HG02798 (cell line): Measurements from ENCODE around the gene AGFG2.
A peak's percentile ranks its signal among the peaks of the same experiment; 100 is the strongest.

ENCODE experiments used
- ATAC-seq: cut with Tn5 transposase; IDR thresholded peaks from one replicate; pipeline ENCODE4 v1.9.1; 2021; ENCODE audit warnings: mild to moderate bottlenecking; ENCODE audit not compliant: unreplicated experiment, poor library complexity

Gene AGFG2

DNA sequence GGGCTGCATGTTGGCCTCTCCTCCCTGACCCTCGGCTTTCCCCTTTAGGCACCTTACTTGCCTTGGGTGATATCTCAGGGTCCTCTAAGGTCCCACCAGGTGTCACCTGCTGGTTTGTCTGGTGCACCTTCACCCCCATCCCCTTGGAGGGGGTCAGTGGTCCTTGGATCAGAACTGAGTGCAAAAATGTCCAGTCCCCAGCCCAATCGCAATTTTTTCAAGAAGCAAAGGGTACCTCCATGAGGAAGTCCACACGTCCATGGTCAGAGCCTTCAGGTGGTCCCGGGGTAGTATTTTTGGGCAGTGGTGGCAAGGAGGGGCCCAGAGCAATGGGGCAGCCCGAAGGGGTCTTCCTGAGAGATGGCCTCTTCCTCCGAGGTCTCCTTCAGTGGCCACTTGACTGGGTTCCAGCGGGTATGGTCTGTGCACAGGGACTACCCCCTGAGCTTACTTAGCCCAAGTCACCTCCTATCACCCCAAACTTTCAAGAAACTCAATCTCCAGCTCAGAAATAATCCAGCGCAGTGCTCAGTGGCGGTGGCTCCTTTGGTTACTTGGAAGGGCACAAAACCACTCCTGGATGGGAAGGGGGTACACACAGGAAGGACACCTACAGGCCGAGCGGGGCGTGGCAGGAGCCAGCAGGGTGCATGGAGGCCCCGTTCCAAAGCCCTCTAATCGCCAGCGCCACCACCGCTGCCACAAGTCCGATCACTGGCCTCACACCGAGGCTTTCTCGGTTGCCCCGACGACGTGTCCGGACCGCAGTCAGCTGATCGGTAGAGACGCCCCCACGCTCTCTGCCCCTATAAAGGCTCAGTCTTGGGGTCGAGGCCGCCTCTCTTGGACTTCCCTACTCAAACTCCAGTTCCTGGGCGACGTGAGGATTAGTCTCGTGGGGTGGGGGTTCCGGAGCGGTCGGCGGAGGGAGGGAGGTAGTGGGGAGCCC, 30.2 kb downstream of the AGFG2 start:
- ATAC-seq: peak; percentile 32

DNA sequence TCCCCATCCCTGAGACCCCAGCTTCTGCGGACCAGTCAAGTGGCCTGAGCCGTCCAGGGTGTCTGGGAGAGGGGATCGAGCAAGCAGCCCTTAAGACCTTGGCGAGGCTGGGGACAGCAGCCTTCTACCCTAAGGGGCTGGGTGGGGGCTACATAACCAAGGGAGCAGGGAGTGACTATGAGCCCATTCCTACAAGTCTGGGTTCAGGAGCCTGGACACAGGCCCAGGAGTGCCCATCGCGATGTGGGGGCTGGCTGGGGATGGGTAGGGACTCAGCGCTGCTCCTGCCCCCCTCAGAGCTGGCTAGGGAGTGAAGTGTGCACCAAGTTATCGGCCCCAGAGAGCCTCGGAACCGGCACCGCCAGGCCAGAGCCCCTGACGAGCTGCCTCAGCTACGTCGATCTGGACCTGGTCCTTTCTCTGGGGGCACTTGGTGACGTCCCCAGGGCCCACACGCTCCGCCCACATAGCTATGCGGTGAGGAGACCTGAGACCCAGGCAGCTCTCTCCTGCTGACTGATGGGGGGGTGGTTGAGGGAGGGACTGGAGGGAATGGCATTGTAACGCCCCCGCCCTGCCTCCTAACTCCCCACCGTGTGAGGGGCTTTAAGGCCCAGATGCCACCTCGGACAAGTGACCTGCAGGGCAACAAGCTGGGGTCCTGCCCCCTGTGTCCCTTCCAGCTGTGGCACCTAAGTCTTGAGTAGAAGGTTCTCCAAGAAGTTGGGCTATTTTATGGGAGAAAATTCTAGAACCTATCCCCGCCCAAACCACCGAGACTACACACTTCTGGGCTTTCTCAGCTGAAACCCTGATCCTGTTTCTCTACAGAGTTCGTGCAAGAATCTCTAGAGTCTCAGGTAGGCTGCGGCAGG, 32.2 kb downstream of the AGFG2 start:
- no peak for ATAC-seq

DNA sequence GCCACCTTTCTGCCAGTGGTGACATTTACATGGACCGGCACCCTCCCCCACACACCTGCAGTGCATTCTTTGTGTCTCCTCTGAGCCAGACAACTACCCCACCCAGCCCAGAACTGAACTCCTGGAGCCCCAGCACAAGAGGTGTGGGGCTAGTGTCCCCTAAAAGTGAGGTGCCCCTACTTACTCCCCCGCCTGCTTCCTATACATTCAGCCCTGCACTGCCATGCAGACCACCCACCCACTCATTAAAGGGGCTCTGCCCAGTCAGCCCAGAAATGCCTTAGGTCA, 32.8 kb downstream of the AGFG2 start:
- ATAC-seq: no peak

GRCh38 chr7:100572281-100572948, 33.4 kb downstream of the AGFG2 start:
- ATAC-seq: no peak

GRCh38 chr7:100572949-100573675, 34.1 kb downstream of the AGFG2 start:
- ATAC-seq: no peak

DNA sequence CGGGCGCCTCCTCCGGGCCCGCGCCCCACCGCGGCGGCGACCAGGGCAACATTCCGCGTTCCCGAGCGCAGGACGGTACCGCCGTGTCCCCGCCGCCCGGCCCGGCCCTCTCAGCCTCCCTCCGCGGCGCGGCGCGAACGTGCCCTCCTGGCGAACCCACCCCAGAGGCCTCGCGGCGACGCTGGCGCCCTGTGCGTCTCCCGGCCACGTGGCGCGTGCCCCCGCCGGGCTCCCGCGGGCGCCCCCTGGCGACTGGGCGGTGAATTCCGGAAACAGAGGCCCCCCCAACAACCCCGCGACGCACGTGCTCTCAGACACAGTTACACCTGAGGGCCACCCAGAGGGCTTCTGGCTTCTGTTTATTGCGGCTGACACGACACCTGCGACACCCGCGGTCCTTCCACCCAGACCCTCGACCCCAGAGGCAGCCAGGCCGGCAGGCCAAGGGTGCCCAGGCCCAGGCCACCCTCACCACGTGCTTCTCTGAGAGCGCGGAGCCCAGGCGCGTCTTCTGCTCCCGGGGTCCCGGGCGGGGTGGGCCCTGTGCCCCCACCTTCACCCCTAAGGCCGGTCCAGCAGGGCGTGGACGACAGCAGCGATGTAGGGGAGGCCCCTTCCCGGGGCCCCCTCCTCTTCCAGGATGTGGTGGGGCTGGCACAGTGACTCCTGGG, 34.8 kb downstream of the AGFG2 start, which contains the start of gene SAP25:
Gene SAP25, minus strand, starts transcription at position 210 of the 671 bp plus-strand sequence. Its CDS starts 158 bp downstream, at position 52.
- no peak for ATAC-seq

DNA sequence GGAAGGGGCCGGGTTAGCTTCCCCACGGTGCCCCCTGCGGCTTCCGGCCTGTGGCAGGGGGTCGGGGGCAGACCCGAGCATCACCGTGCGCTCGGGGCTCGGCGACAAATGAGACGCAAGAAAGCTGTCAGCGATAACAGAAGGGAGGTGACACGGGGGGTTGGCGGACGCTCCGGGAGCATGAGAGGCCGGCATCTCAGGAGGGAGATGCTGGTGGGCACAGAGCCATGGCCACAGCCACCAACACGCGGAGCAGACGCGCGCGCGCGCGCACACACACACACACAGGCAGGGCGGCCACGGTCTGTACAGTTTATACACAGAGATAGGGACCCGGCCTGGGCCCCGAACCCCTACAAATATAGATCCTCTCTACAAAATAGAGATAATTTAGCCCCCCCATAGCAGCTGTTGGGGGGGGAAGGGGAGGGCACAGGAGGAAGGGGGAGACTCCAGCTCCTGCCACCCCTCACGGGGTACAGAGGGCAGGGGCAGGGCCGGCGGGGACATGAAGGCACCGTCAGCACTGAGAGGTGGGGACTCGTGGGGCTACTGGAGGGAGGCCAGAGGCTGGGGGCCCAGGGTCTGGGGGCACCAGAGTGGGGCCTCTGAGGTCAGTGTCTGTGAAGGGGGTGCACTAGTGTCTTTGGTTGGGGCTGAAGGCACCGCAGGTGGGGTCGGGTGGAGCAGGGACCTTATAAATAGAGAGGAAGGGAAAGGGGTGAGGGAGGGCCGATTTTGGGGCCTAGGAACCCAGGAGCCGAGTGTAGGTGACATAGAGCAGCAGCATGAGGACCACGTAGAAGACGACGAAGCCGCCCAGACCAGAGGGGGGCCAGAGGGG, 35.6 kb downstream of the AGFG2 start:
- ATAC-seq: no peak

DNA sequence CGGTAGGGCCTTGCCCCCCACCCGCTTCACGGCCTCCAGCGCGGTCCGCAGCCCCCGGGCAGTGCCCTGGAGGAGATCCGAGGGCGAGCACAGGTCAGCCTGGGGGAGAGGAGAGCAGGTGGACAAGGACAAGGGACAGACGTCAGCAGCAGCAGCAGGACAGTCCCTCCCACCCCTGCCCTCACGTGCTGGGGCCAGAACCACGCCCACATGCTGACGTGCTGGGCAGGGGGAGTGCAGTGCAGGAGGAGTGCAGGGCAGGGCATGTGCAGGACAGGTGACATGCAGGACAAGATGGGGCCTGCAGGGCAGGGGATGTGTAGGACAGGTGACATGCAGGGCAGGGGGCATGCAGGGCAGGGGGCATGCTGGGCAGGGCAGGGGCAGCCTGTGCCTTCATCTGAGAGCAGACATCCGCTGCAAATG, 36.2 kb downstream of the AGFG2 start:
- no peak for ATAC-seq

GRCh38 chr7:100575746-100576383, 36.9 kb downstream of the AGFG2 start:
- ATAC-seq: no peak

DNA sequence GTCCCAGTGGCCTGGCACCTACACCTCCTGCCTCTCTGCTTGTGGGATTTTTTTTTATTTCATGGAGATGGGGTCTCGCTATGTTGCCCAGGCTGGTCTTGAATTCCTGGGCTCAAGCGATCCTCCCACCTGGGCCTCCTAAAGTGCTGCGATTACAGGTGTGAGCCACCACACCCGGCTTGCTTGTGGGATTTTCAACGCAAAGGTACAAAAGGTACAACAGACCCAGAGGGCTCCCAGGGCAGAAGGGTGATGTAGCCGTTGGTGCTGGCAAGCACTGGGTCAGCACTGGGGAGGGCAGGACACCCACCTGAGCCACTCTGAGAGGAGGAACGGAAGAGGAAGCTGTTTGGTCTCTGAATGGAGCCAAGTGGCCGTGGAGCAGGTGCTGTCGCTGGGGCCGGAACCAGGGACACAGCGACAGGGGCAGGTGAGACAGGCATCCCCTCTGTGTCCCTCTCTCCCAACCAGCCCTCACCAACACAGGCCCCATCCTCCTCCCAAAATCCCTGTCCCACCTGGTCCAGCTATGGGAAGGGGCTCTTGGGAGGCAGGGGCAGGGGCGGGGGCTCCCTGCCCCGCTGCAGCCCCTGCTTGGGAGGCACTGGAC, 37.5 kb downstream of the AGFG2 start:
- ATAC-seq: no peak

GRCh38 chr7:100577103-100577502, 38.1 kb downstream of the AGFG2 start:
- ATAC-seq: no peak

DNA sequence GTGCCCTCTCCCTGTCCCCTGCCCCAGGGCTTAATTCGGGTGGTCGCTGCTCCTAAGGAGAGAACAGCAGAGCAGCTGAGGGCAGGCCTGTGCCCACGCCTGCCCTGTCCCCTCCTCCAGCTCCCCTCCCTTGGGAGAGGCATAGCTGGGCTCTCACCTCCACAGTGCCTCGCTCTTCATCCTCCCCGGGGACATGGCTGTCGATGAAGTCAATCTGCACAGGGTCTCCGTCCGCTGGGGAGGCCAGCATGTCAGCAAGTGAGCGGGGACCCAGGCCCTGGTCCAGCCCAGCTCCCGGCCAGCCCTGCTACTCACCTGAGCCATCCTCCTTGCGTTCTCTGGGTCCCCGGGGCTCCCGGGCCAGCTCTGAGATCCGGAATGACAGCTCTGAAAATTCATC, 38.5 kb downstream of the AGFG2 start:
- ATAC-seq: no peak

- no peak for ATAC-seq
Observed at GRCh38 chr7:100578246-100579183, 39.5 kb downstream of the AGFG2 start.

DNA sequence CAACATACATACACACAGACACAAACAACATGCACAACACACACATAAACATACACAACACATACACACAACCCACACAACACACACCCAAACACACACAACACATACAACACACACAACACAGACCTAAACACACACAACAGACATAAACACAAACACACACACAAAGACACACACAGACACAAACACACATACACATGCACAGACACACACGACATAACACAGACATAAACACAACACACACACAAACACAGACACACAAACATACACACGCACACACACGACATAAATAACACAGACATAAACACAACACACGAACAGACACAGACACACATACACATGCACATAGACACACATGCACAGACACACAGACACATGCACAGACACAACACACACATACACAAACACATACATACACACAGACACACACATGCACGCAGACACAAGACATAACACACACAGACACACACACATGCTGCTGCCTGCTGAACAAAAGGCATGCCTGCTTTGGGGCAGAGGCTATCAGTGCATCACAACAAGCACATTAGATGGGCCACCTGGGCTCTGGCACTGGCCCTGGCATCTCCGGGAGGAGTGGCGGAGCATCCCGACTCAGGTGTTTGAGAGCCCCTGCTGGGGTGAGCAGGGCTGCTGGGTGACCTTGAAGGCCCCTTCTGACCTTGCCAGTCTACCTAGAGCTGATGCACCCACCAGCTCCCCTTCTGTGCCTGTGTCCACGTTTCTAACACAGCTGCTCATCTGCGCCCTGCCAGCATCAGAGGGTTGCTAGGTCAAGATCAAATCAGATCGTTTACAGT, 41.7 kb downstream of the AGFG2 start:
- no peak for ATAC-seq

- no peak for ATAC-seq
Observed at GRCh38 chr7:100582041-100582579, 43.1 kb downstream of the AGFG2 start.

DNA sequence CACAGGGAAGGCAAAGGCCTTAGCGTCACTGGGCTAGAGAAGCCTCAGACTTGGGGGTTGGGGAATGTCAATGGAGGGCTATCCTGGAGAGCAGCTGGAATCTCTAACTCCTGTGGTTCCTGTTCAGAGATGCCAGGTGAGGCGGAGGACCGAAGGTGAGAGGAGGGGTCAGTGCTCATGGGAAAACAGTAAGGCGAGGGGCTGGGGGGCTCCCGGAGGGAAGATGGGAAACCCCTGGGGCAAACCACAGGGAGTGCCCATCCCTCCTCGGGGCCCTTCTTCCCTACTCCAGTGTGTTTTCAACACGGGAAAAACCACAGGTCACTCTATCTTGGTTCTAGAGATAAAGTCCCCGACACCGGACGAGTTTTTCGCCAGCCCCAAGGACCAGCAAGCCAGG, 43.6 kb downstream of the AGFG2 start:
- no peak for ATAC-seq
